ENCODE measurements around the gene COL6A1. TPM values are rescaled to one million over a fixed set of nuclear protein-coding genes. Genes with fewer than 3 reads are reported as not detected.

Gene COL6A1
- polyA plus RNA-seq, 2 of the 4 experiments (the other 2 are of a cell fraction): 3.9 to 18.3 TPM

DNA sequence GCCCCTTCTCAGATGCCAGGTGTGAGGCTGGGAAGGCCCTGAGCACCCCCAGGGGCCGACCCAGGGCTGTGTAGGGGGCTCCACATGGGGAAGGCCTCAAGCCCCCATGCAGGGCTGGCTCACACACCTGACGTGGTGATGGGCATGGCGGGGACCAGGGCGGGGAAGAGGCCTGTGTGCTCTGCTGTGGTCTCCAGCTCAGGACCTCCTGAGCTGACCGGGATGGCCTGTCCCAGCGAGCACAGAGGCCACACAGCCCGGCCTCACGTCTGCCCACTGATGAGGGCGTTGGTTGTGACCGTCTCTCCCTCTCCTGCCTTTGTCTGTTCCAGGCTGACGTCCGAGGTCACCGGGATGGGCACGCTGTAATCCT is 40.2 kb upstream of the COL6A1 start:
- CTCF ChIA-PET: no interaction called here
- 23% methylated on average over 11 of the region's 14 CpGs for whole genome bisulfite sequencing (ENCODE audit: missing lambda C conversion rate)
- TF ChIP-seq, protein P1, sequence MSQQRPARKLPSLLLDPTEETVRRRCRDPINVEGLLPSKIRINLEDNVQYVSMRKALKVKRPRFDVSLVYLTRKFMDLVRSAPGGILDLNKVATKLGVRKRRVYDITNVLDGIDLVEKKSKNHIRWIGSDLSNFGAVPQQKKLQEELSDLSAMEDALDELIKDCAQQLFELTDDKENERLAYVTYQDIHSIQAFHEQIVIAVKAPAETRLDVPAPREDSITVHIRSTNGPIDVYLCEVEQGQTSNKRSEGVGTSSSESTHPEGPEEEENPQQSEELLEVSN (IDR thresholded peaks at IDR 0.05; ENCODE audit: borderline replicate concordance, low read depth): no peak
- TF ChIP-seq ZC3H11A (IDR thresholded peaks at IDR 0.05) (no peak), CBX2 (IDR thresholded peaks at IDR 0.05; ENCODE audit: borderline replicate concordance, low read depth) (no peak), CBX8 (IDR thresholded peaks at IDR 0.05) (no peak), JUNB (IDR thresholded peaks at IDR 0.05) (no peak), EHMT2 (IDR thresholded peaks at IDR 0.05; ENCODE audit: low read depth) (no peak), EHF (CRISPR knock-in tag; IDR thresholded peaks at IDR 0.05) (no peak), NFE2L2 (conservative IDR thresholded peaks at IDR 0.05; ENCODE audit: low read length) (no peak), ESRRA (IDR thresholded peaks at IDR 0.05; ENCODE audit: borderline replicate concordance, low read length) (no peak), KDM5A (IDR thresholded peaks at IDR 0.05) (no peak), HOXB5 (CRISPR knock-in tag; IDR thresholded peaks at IDR 0.05) (no peak), RFX5 (IDR thresholded peaks at IDR 0.05) (no peak), RNF2 (IDR thresholded peaks at IDR 0.05; ENCODE audit: borderline replicate concordance, low read depth) (no peak)
- Histone ChIP-seq H3K9me3 (no peaks in the 10 kb centered on the region), H3K4me1 (no peaks in the 10 kb centered on the region), H3K4me2 (no peak overlapping the region), H3K4me3 (no peak overlapping the region), H3K27ac (no peak overlapping the region)
- DNase-seq (ENCODE audit: low read depth in 1 of 2, low spot score in 1 of 2) (no peak), ATAC-seq (no peak), FAIRE-seq (no peak)
- POLR2A ChIA-PET: no interaction called here

- DNase-seq (ENCODE audit: low read depth in 1 of 2, low spot score in 1 of 2) (no peak), FAIRE-seq (no peak), ATAC-seq (no peak)
- ChIA-PET POLR2A (no interaction called here), CTCF (no interaction called here)
- no peaks in the 10 kb centered on the region for H3K9me3 ChIP-seq
- WGBS (ENCODE audit: missing lambda C conversion rate): 54% methylated on average over 26 of the region's 32 CpGs
- H3K4me2 ChIP-seq: no peak overlapping the region
- no peaks in the 10 kb centered on the region for H3K4me1 ChIP-seq
- H3K27ac ChIP-seq: no peak overlapping the region
- no peak for TF ChIP-seq BHLHE40 (IDR thresholded peaks at IDR 0.05; ENCODE audit: low read depth, low read length)
- no peak for TF ChIP-seq ZC3H11A (IDR thresholded peaks at IDR 0.05)
- TF ChIP-seq HOXB5 (CRISPR knock-in tag; IDR thresholded peaks at IDR 0.05): no peak
- TF ChIP-seq KDM5A (IDR thresholded peaks at IDR 0.05): no peak
- no peak for TF ChIP-seq FOXS1 (CRISPR knock-in tag; IDR thresholded peaks at IDR 0.05)
- no peak for TF ChIP-seq NFE2L2 (conservative IDR thresholded peaks at IDR 0.05; ENCODE audit: low read length)
- TF ChIP-seq CHD4 (IDR thresholded peaks at IDR 0.05; ENCODE audit: borderline replicate concordance): no peak
- TF ChIP-seq POLR2AphosphoS2 (conservative IDR thresholded peaks at IDR 0.05; ENCODE audit: low read length): no peak
- no peak for TF ChIP-seq RAD21 (conservative IDR thresholded peaks at IDR 0.05 in 1 of 2, IDR thresholded peaks at IDR 0.05 in 1 of 2)
- TF ChIP-seq MYC (IDR thresholded peaks at IDR 0.05; ENCODE audit: borderline replicate concordance, low read length): no peak
- no peak for TF ChIP-seq MAZ (IDR thresholded peaks at IDR 0.05; ENCODE audit: borderline replicate concordance, low read depth, low read length)
- no peak for TF ChIP-seq CHD2 (IDR thresholded peaks at IDR 0.05; ENCODE audit: low read length, partially characterized antibody)
- TF ChIP-seq HMGXB4 (CRISPR knock-in tag; IDR thresholded peaks at IDR 0.05; ENCODE audit: borderline replicate concordance): no peak
- no peak for TF ChIP-seq ZSCAN20 (CRISPR knock-in tag; IDR thresholded peaks at IDR 0.05)
- no peak for TF ChIP-seq MAFK (IDR thresholded peaks at IDR 0.05; ENCODE audit: partially characterized antibody)
- H3K4me3 ChIP-seq: no peak overlapping the region
These were observed 39.6 kb upstream of the COL6A1 start for GRCh38 chr21:45941717-45942546.

Measured in A549 (cell line).